ENCODE results near the gene ACYP1. TPM values are rescaled to one million over a fixed set of nuclear protein-coding genes. Genes with fewer than 3 reads are reported as not detected.
A peak's percentile ranks its signal among the peaks of the same experiment; 100 is the strongest.

Gene ACYP1
- total RNA-seq, 2 donors from 2014 or later, result 40.5 to 44.9 TPM

DNA sequence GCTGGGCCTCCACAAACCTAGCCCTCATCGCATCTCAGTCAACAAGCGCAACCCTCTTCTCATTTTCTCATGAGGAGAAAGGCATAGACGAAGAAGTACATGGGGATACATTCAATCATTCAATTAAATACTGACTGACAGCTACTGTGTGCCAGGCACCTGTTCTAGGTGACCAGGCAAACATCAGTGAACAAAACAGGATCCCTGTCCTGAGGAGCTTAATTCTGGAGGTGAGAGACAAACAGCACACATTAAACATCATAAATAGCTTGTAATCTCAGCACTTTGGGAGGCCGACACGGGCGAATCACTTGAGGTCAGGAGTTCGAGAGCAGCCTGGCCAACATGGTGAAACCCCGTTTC lies 362 bp upstream of the ACYP1 start:
- H3K27ac Mint-ChIP-seq, result peak overlapping the region; percentile 88
- ATAC-seq (replicated peaks in 1 of 2) (peak in 1 of 2 donors; percentile 34), DNase-seq (no peak)
- H3K9me3 Mint-ChIP-seq, result no peaks in the 10 kb centered on the region
- peaks cover 41% of the 10 kb centered on the region for H3K4me1 Mint-ChIP-seq (ENCODE audit: low read depth)
- no peaks in the 10 kb centered on the region for H3K27me3 Mint-ChIP-seq (ENCODE audit: low read depth)
- peak overlapping the region; percentile 97 for H3K4me3 Mint-ChIP-seq
- peaks cover 7 to 21% of the 10 kb centered on the region in 2 donors for H3K36me3 Mint-ChIP-seq (ENCODE audit: insufficient read depth in 2 of 2)

DNA sequence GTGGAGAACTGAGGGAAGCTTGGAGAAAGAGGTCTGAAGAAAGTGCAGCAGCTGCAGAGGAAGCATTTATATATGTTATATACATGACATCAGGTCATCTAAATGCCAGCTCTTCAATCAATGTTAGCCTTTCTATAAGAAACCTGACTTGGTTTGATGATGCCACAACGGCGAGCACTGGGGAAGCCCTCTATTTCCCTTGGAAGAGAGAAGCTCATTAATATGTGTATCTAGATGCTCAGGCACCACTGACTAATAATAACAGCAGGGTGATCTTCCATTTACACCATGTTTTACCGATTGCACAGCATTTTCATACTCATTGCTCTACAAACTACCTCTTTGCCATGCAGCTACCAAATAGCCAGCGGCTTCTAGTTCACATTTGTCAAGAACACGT lies 811 bp downstream of the ACYP1 start:
- Mint-ChIP-seq H3K27ac (peak overlapping the region; percentile 88), H3K4me3 (peak overlapping the region; percentile 97), H3K9me3 (no peaks in the 10 kb centered on the region), H3K36me3 (ENCODE audit: insufficient read depth in 2 of 2) (peaks cover 7 to 21% of the 10 kb centered on the region in 2 donors), H3K27me3 (ENCODE audit: low read depth) (no peaks in the 10 kb centered on the region), H3K4me1 (ENCODE audit: low read depth) (peaks cover 42% of the 10 kb centered on the region)
- ATAC-seq (replicated peaks in 1 of 2), result no peak
- DNase-seq, result no peak

DNA sequence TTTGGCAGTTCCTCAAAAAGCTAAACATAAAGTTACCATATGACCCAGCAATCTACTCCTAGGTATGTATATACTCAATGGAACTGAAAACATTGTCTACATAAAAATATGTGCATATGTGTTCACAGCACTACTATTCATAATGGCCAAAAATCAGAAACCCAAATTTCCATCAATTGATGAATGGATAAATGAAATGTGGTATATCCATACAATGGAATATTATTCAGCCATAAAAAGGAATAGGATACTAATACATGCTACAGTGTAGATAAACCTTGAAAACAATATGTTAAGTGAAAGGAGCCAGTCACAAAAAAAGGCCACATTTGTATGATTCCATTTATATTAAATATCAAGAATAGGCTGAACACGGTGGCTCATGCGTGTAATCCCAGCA lies 3.4 kb downstream of the ACYP1 start:
- Mint-ChIP-seq H3K27ac (no peak overlapping the region), H3K36me3 (ENCODE audit: insufficient read depth in 2 of 2) (peaks cover 7 to 29% of the 10 kb centered on the region in 2 donors), H3K9me3 (no peaks in the 10 kb centered on the region), H3K4me3 (peak overlapping the region in 1 of 2 donors; percentile 32), H3K27me3 (ENCODE audit: low read depth) (no peaks in the 10 kb centered on the region), H3K4me1 (ENCODE audit: low read depth) (peaks cover 57% of the 10 kb centered on the region)
- DNase-seq, result no peak
- no peak for ATAC-seq (replicated peaks in 1 of 2)

DNA sequence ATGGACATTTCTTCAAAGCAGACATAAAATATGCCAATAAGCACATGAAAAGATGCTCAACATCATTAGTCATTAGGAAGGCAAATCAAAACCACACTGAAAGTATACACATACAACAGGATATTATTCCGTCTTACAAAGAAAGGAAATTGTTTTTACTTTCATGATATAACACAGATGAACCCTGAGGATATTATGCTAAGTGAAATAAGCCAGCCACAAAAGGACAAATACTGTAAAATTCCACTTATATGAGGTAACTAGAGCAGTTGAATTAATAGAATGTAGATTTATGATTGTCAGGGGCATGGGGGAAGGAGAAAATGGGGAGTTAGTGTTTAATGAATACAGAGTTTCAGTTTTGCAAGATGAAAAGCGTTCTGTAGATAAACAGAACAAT lies 4.2 kb downstream of the ACYP1 start:
- Mint-ChIP-seq H3K9me3 (no peaks in the 10 kb centered on the region), H3K27me3 (ENCODE audit: low read depth) (no peaks in the 10 kb centered on the region), H3K27ac (no peak overlapping the region), H3K4me3 (peak overlapping the region in 1 of 2 donors; percentile 22), H3K36me3 (ENCODE audit: insufficient read depth in 2 of 2) (peaks cover 7 to 29% of the 10 kb centered on the region in 2 donors), H3K4me1 (ENCODE audit: low read depth) (peaks cover 59% of the 10 kb centered on the region)
- DNase-seq, result no peak
- ATAC-seq (replicated peaks in 1 of 2), result no peak

DNA sequence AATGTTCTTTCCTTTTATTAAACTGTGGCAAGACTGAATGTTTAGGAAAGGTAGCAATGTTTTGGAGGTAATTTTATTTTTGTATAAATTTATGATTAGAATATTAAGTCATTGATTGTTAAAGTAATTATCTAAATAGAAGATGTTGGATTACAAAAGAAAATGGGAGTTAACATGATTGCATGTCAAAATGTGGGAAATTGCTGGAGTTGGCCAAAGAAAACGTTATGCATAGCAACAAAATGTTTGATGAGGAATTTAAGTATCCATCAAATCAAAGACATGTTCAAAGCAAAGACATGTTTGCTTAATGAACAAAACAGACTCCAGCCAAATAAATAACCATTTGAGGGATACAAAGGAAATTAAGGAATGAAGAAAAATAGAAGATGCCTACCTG lies 9.4 kb downstream of the ACYP1 start:
- no peak overlapping the region for H3K4me3 Mint-ChIP-seq
- peaks cover 1 to 13% of the 10 kb centered on the region in 2 donors for H3K36me3 Mint-ChIP-seq (ENCODE audit: insufficient read depth in 2 of 2)
- H3K27me3 Mint-ChIP-seq (ENCODE audit: low read depth), result no peaks in the 10 kb centered on the region
- DNase-seq, result no peak
- no peak for ATAC-seq (replicated peaks in 1 of 2)
- H3K27ac Mint-ChIP-seq, result no peak overlapping the region
- H3K9me3 Mint-ChIP-seq, result no peaks in the 10 kb centered on the region
- peaks cover 62% of the 10 kb centered on the region for H3K4me1 Mint-ChIP-seq (ENCODE audit: low read depth)

DNA sequence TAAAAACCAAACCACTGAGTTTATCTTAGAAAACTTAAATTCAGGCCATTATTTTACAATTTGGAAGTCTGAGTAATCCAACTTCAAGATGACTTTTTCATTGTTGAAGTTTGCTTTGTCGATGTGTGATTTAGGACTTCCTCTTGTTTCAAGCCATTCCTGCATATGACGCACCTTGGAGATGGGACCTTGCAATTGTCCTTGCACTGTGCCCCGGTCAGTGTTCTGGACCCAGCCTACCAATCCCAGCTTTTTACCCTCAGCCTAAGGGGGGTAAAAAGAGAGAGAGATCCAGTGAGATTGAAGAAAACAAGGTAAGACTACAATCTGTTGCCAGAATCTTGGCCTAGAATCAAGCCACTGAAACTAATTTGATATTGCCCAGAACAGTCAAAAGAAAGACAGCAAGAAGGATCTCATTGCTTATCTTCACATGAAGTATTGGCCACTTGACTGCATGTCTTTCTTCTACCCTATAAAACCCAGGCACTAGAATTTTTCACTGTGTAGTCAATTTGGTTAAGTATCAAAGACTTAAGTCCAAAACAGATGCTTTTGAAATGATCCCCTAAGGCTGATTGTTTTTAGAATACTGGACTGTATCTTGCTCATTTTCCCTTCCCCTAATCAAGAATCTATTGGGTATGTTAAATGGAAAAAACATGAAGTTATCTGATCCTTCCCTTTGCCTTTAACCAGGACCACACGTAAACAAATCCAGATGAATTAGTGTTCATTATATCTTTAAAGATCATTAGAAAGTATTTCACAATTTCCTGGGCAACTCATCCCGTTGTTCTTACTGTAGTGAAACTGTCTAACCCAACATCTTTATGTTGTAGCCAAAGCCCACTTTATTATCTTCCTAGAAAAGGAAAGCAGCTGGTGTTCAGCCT lies 10.2 kb downstream of the ACYP1 start:
- Mint-ChIP-seq H3K4me3 (no peak overlapping the region), H3K27me3 (ENCODE audit: low read depth) (no peaks in the 10 kb centered on the region), H3K27ac (no peak overlapping the region), H3K36me3 (ENCODE audit: insufficient read depth in 2 of 2) (peaks cover 3 to 12% of the 10 kb centered on the region in 2 donors), H3K9me3 (no peaks in the 10 kb centered on the region), H3K4me1 (ENCODE audit: low read depth) (peaks cover 64% of the 10 kb centered on the region)
- DNase-seq (no peak), ATAC-seq (replicated peaks in 1 of 2) (no peak)

DNA sequence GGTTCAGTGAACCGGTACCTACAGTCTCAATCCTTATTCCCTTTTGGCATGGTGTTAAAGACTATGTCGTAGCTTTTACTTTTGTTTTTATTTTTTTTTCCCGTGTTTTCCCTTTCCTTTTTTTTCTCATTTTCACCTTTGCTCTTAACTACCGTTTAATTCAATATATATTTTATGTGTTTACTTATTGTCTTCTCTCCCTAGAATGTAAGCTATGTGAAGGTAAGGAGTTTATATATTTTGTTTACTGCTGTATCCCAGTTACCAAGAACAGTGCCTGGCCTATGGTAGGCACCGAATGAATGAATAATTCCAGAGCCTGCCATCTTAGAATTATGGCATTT lies 12.3 kb downstream of the ACYP1 start:
- Mint-ChIP-seq H3K36me3 (ENCODE audit: insufficient read depth in 2 of 2) (peaks cover 3 to 12% of the 10 kb centered on the region in 2 donors), H3K4me1 (ENCODE audit: low read depth) (peaks cover 81% of the 10 kb centered on the region), H3K4me3 (peak overlapping the region; percentile 88 to 95), H3K9me3 (no peaks in the 10 kb centered on the region), H3K27me3 (ENCODE audit: low read depth) (no peaks in the 10 kb centered on the region), H3K27ac (peak overlapping the region; percentile 99)
- DNase-seq (no peak), ATAC-seq (replicated peaks in 1 of 2) (no peak)

DNA sequence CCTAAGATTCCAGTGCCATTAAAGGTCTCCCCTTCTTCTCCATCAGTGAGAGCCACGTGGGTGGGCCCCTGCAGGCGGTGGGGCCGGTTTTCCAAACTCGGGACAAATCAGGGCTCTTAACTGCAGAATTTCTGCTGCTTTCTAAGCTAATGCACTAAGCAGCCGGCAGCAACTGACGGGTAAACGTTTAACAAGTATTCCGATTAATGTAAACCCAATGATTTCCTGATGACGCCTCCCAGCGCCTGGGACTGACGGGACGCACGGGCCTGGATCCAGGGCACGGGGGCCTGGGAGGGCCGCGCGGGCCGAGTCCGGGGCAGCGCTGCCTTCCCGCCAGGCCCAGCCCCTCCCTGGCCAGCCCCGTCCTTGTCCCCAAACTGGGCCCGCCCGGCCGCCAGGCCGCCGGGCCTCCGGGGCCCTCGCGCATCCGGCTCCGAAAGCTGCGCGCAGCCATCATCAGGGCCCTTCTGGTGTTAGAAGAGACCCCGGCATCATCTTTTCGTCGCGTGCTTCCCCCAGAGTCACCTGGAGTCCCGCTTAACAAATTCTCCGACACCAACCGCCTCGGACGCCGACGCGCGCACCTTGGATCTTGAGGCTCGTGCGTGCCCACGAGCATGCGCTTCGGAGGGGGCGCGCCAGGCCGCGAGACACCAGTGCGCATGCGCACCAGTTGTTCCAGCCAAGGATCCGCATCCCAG lies 12.8 kb downstream of the ACYP1 start, which contains the start of gene MLH3:
TSS of gene MLH3 (minus strand) at position 616 of the 704 bp plus-strand sequence. CDS start 1,812 bp downstream, outside the sequence.
- peaks cover 81% of the 10 kb centered on the region for H3K4me1 Mint-ChIP-seq (ENCODE audit: low read depth)
- peaks cover 5 to 12% of the 10 kb centered on the region in 2 donors for H3K36me3 Mint-ChIP-seq (ENCODE audit: insufficient read depth in 2 of 2)
- H3K27me3 Mint-ChIP-seq (ENCODE audit: low read depth), result no peaks in the 10 kb centered on the region
- no peaks in the 10 kb centered on the region for H3K9me3 Mint-ChIP-seq
- ATAC-seq (replicated peaks in 1 of 2) (peak; percentile 78 to 81), DNase-seq (peak; percentile 77 to 83)
- peak within 1 kb of the TSS; percentile 99 for H3K27ac Mint-ChIP-seq
- peak within 1 kb of the TSS; percentile 88 to 95 for H3K4me3 Mint-ChIP-seq

DNA sequence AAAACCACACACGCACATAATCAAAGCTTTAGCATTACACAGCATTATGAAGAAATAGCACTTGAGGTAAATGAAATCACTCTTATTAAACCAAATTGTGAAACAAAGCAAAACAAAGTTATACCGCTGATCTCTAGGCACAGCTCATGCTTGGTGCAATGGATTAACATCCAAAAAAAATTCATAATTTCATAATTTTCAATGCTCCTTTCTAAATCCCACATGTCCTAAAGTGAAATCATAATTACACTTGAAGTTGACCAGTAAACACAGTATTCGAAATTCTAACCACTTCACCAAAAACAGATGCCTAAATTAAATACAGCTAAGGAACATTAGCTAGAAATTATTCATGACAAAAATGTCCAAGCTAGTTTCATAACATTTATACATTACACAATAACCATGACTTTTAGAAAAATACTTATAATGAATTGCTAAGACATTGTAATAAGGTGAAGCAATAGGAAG lies 14.1 kb downstream of the ACYP1 start:
- Mint-ChIP-seq H3K4me3 (peak overlapping the region; percentile 88 to 95), H3K4me1 (ENCODE audit: low read depth) (peaks cover 86% of the 10 kb centered on the region), H3K36me3 (ENCODE audit: insufficient read depth in 2 of 2) (peaks cover 5 to 7% of the 10 kb centered on the region in 2 donors), H3K27me3 (ENCODE audit: low read depth) (no peaks in the 10 kb centered on the region), H3K9me3 (no peaks in the 10 kb centered on the region), H3K27ac (peak overlapping the region; percentile 93)
- DNase-seq (no peak), ATAC-seq (replicated peaks in 1 of 2) (no peak)

DNA sequence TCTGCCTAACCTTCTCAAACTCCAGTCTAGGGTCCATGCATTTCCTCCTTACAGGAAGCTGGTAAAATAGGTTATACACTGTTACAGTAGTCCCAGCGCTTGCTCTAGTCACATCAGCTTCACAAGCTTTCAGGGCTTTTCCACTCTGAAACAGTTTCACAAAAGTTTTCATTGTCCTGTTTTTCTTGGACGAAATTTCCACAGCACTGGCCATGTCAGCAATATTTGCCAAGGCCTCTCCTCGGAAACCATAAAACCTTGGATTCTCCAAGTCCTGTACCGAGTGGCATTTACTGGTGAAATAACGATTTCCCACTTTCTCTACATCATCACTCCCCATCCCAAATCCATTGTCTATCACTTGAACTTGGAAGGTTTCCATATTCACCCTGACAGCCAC lies 14.7 kb downstream of the ACYP1 start:
- Mint-ChIP-seq H3K4me3 (no peak overlapping the region), H3K9me3 (no peaks in the 10 kb centered on the region), H3K27me3 (ENCODE audit: low read depth) (no peaks in the 10 kb centered on the region), H3K27ac (no peak overlapping the region), H3K36me3 (ENCODE audit: insufficient read depth in 2 of 2) (peaks cover 5 to 7% of the 10 kb centered on the region in 2 donors), H3K4me1 (ENCODE audit: low read depth) (peaks cover 90% of the 10 kb centered on the region)
- ATAC-seq (replicated peaks in 1 of 2) (no peak), DNase-seq (no peak)

DNA sequence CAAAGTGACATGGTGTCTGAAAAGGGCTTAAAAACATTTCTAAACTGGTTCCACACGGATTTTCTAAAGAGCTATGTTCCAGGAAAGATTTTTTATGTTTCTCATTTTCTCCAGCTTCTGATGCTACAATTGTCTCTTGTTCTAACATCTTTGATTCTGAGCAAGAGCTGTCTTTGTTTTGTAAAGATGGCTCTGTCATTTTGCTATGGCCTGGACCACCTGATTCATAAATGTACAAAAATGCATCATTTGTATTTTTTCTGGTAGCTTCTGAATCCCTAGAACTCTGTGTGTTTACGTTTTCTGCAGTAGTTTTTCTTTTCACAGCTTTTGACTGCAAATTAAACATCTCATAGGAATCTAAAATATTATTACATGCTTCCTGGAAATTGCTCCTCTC lies 15.7 kb downstream of the ACYP1 start:
- no peaks in the 10 kb centered on the region for H3K9me3 Mint-ChIP-seq
- H3K4me1 Mint-ChIP-seq (ENCODE audit: low read depth), result peaks cover 81% of the 10 kb centered on the region
- no peak for DNase-seq
- ATAC-seq (replicated peaks in 1 of 2), result no peak
- H3K27ac Mint-ChIP-seq, result peak overlapping the region; percentile 82
- no peaks in the 10 kb centered on the region for H3K27me3 Mint-ChIP-seq (ENCODE audit: low read depth)
- H3K36me3 Mint-ChIP-seq (ENCODE audit: insufficient read depth in 2 of 2), result peaks cover 5 to 7% of the 10 kb centered on the region in 2 donors
- peak overlapping the region in 1 of 2 donors; percentile 55 for H3K4me3 Mint-ChIP-seq

DNA sequence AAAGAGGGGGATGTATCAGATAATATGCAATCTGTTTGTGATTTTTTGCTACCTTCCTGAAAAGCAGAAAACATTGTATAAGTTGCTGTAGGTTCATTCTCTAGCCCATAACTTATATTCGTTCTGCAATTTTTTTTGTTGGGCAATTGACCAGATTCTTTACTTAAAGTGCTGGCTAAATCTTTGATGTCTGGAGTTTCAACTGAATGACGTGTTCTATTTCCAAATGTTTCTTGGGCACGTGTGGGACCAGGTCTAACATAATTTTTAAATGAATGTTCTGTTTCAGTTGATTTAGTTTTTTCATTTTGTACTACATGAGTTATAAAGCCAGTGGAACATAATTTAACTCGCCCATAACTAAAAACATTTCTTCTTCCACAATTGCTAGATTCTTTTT lies 16.3 kb downstream of the ACYP1 start:
- peaks cover 5 to 7% of the 10 kb centered on the region in 2 donors for H3K36me3 Mint-ChIP-seq (ENCODE audit: insufficient read depth in 2 of 2)
- H3K9me3 Mint-ChIP-seq, result no peaks in the 10 kb centered on the region
- H3K4me1 Mint-ChIP-seq (ENCODE audit: low read depth), result peaks cover 75% of the 10 kb centered on the region
- H3K4me3 Mint-ChIP-seq, result peak overlapping the region; percentile 17 to 76
- no peak overlapping the region for H3K27ac Mint-ChIP-seq
- no peaks in the 10 kb centered on the region for H3K27me3 Mint-ChIP-seq (ENCODE audit: low read depth)
- no peak for ATAC-seq (replicated peaks in 1 of 2)
- no peak for DNase-seq

DNA sequence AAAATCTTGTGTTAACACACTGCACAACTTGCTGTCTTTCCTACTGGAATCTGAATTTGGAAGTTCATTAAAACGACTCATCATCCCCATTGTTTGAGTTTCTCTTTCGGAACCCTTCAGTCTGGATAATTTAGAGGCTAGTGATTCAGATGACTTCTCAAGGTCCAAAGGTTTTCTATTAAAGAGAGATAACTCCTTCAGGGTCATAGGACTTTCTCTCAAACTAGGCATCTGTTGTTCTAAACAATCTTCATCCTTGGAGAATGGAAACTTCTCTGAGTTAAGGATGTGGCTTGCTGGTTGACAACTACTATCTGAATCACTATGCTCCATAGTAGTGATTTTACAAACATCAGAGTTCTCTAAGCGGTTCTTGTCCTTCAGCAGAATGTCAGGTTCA lies 16.9 kb downstream of the ACYP1 start:
- Mint-ChIP-seq H3K36me3 (ENCODE audit: insufficient read depth in 2 of 2) (peaks cover 5 to 7% of the 10 kb centered on the region in 2 donors), H3K27me3 (ENCODE audit: low read depth) (no peaks in the 10 kb centered on the region), H3K4me3 (peak overlapping the region in 1 of 2 donors; percentile 76), H3K9me3 (no peaks in the 10 kb centered on the region), H3K4me1 (ENCODE audit: low read depth) (peaks cover 71% of the 10 kb centered on the region), H3K27ac (peak overlapping the region; percentile 64)
- DNase-seq (no peak), ATAC-seq (replicated peaks in 1 of 2) (peak; percentile 81 to 83)

Data from activated T-cell treated with anti-CD3 and anti-CD28 coated beads, Interleukin-2, amount 50 U/mL, for 72 hours (primary cell).